NCI-H524 (cell line): ENCODE data around the gene ARL5C.

Experiments
- DNase-seq, 2 experiments: peaks; one replicate each; lab custom pipeline; 2025; lab: John Stamatoyannopoulos, UW

The ARL5C gene

DNA sequence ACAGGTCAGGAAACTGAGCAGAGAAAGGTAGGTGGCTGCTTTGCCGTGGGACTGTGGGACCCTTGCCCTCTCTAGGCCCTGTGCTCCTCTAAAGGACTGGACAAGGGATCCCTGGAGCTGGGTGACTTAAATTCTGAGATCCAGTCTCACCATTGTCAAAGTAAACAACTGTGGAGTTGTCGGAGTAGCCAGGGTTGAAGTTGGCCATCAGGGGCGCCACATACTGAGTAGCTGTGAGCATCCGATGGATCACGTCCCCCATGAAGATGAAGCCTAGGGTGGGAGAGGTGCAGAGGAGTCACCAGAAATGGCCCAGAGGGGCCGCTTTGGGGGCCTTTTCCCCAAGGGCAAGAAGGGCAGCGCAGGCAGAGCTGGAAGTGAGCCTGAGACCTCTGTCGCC, 58.0 kb downstream of the ARL5C start:
- DNase-seq: no peak

DNA sequence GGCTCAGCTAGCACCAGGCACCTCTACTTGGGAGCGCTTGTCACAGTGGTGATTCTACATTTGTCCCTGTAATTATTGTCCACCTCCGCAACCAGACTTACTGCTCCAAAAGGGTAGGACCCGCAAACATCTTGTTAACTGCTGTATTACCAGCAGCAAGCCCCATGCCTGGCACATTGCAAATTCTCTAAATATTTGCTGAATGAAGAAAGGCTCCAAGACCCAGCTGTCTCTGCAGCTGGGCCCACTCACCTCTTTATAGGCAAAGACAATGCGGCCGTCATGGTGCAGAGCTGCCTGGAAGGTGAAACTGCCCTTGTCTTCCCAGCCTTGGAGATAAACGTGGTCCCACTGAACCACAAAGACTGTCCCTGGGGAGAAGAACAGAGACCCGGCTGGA, 58.8 kb downstream of the ARL5C start:
- no peak for DNase-seq
